ENCODE results near the gene FBXO27.

GRCh38 chr19:39074205-39074692 lies 41.9 kb upstream of the FBXO27 start:
- TF ChIP-seq CTCF (IDR thresholded peaks at IDR 0.05 in 2 of 3, conservative IDR thresholded peaks at IDR 0.05 in 1 of 3; ENCODE audit: borderline replicate concordance in 1 of 3, insufficient read depth in 1 of 3, low read depth in 2 of 3, low read length in 2 of 3) (no peak), EZH2 (IDR thresholded peaks at IDR 0.05) (no peak), YY1 (IDR thresholded peaks at IDR 0.05; ENCODE audit: extremely low read depth, insufficient replicate concordance, low read depth, low read length) (no peak), ZFX (IDR thresholded peaks at IDR 0.05) (no peak), REST (IDR thresholded peaks at IDR 0.05; ENCODE audit: low read depth) (no peak), SP1 (IDR thresholded peaks at IDR 0.05; ENCODE audit: low read depth) (no peak), POLR2A (IDR thresholded peaks at IDR 0.05; ENCODE audit: borderline replicate concordance, extremely low read depth, insufficient read depth, insufficient read length) (no peak), ATF3 (IDR thresholded peaks at IDR 0.05) (no peak), EZH2phosphoT487 (IDR thresholded peaks at IDR 0.05; ENCODE audit: borderline replicate concordance) (no peak)
